ENCODE measurements around the gene SELENOW. TPM values are rescaled to one million over a fixed set of nuclear protein-coding genes. Genes with fewer than 3 reads are reported as not detected.

Gene SELENOW
- total RNA-seq, 2 experiments from 2014 or later: 105 to 106 TPM

- DNase-seq: no peak
- Mint-ChIP-seq H3K4me3 (no peak overlapping the region), H3K27ac (no peak overlapping the region), H3K9me3 (no peaks in the 10 kb centered on the region), H3K4me1 (ENCODE audit: low read depth) (no peaks in the 10 kb centered on the region), H3K27me3 (peaks cover 24% of the 10 kb centered on the region), H3K36me3 (ENCODE audit: low read depth) (no peaks in the 10 kb centered on the region)
- TF ChIP-seq CTCF (IDR thresholded peaks at IDR 0.05): no peak
- ChIA-PET CTCF (interaction anchor here (1.4 kb wide), 1 partner anchor 44 kb away, joined by 3 read pairs; no protein-coding TSS in a partner anchor), POLR2A (no interaction called here)
- intact Hi-C loops (cut with micrococcal nuclease): no loop called here
- no peak for ATAC-seq
Observed at GRCh38 chr19:47820410-47820809, 41.9 kb downstream of the SELENOW start.

GRCh38 chr19:47821460-47822020 lies 43.0 kb downstream of the SELENOW start, which contains the start of gene CRX:
CRX (plus strand) TSS chr19:47821937; CDS start chr19:47834444, 12,507 bp downstream.
- TF ChIP-seq CTCF (IDR thresholded peaks at IDR 0.05): no peak
- ChIA-PET CTCF (interaction anchor here (1.4 kb wide), 1 partner anchor 42 kb away, joined by 3 read pairs; no protein-coding TSS in a partner anchor), POLR2A (no interaction called here)
- Mint-ChIP-seq H3K4me1 (ENCODE audit: low read depth) (no peaks in the 10 kb centered on the region), H3K9me3 (no peaks in the 10 kb centered on the region), H3K4me3 (no peak within 1 kb of the TSS), H3K27ac (no peak within 1 kb of the TSS), H3K27me3 (peaks cover 24% of the 10 kb centered on the region), H3K36me3 (ENCODE audit: low read depth) (no peaks in the 10 kb centered on the region)
- intact Hi-C loops (cut with micrococcal nuclease): no loop called here
- ATAC-seq (no peak), DNase-seq (no peak)

GRCh38 chr19:47824396-47824795 lies 45.9 kb downstream of the SELENOW start:
- no peak for TF ChIP-seq CTCF (IDR thresholded peaks at IDR 0.05)
- H3K4me3 Mint-ChIP-seq: no peak overlapping the region
- peaks cover 13% of the 10 kb centered on the region for H3K27me3 Mint-ChIP-seq
- H3K27ac Mint-ChIP-seq: no peak overlapping the region
- H3K4me1 Mint-ChIP-seq (ENCODE audit: low read depth): no peaks in the 10 kb centered on the region
- no peak for DNase-seq
- POLR2A ChIA-PET: no interaction called here
- ATAC-seq: no peak
- intact Hi-C loops (cut with micrococcal nuclease): no loop called here
- H3K36me3 Mint-ChIP-seq (ENCODE audit: low read depth): no peaks in the 10 kb centered on the region
- no peaks in the 10 kb centered on the region for H3K9me3 Mint-ChIP-seq
- CTCF ChIA-PET: no interaction called here

- ChIA-PET POLR2A (interaction anchor here (0.6 to 0.7 kb wide), 2 partner anchors 9 to 248 kb away, joined by 3 read pairs; no protein-coding TSS in a partner anchor), CTCF (interaction anchor here (0.9 to 1.5 kb wide), 3 partner anchors 14 to 43 kb away, joined by 3 to 5 read pairs (median 4); no protein-coding TSS in a partner anchor)
- Mint-ChIP-seq H3K27ac (no peak overlapping the region), H3K4me1 (ENCODE audit: low read depth) (no peaks in the 10 kb centered on the region), H3K9me3 (no peaks in the 10 kb centered on the region), H3K36me3 (ENCODE audit: low read depth) (no peaks in the 10 kb centered on the region), H3K27me3 (peaks cover 6% of the 10 kb centered on the region), H3K4me3 (no peak overlapping the region)
- intact Hi-C loops (cut with micrococcal nuclease): no loop called here
- DNase-seq: no peak
- TF ChIP-seq CTCF (IDR thresholded peaks at IDR 0.05): no peak
- ATAC-seq: no peak
Observed at GRCh38 chr19:47826800-47827199, 48.3 kb downstream of the SELENOW start.

GRCh38 chr19:47832723-47833122 lies 54.2 kb downstream of the SELENOW start:
- ATAC-seq (no peak), DNase-seq (no peak)
- Mint-ChIP-seq H3K27me3 (peaks cover 6% of the 10 kb centered on the region), H3K9me3 (no peaks in the 10 kb centered on the region), H3K4me1 (ENCODE audit: low read depth) (no peaks in the 10 kb centered on the region), H3K27ac (no peak overlapping the region), H3K4me3 (no peak overlapping the region), H3K36me3 (ENCODE audit: low read depth) (no peaks in the 10 kb centered on the region)
- no peak for TF ChIP-seq CTCF (IDR thresholded peaks at IDR 0.05)
- POLR2A ChIA-PET: no interaction called here
- intact Hi-C loops (cut with micrococcal nuclease): no loop called here
- CTCF ChIA-PET: no interaction called here

Other genes with a start within 250 kb of the SELENOW start
- under 1 TPM; 0.29 to 0.41 TPM for gene ZNF541, start 205.6 kb upstream of the SELENOW start, total RNA-seq
- gene BICRA, start 169.6 kb upstream of the SELENOW start, total RNA-seq: 1 to 10 TPM; 8.7 to 8.8 TPM
- gene EHD2, start 65.3 kb upstream of the SELENOW start, total RNA-seq: 1 to 10 TPM; 1.1 to 1.4 TPM
- gene NOP53, start 33.2 kb upstream of the SELENOW start, total RNA-seq: 100 to 1,000 TPM; 300 to 301 TPM
- gene TPRX1, start 25.8 kb downstream of the SELENOW start, total RNA-seq: not detected
- not detected for gene CRX, start 43.2 kb downstream of the SELENOW start, total RNA-seq
- not detected for gene TPRX2, start 80.5 kb downstream of the SELENOW start, total RNA-seq
- gene SULT2A1, start 107.6 kb downstream of the SELENOW start, total RNA-seq: not detected
- not detected for gene BSPH1, start 213.5 kb downstream of the SELENOW start, total RNA-seq
- gene ELSPBP1, start 215.9 kb downstream of the SELENOW start, total RNA-seq: not detected

Data from activated CD8-positive, alpha-beta T cell treated with anti-CD3 and anti-CD28 coated beads for 36 hours (primary cell).